Breast epithelium (tissue), 3 donors: ENCODE data around the gene PDIA6.

Experiments used
- POLR2A ChIP-seq: fragments of 450-650 bp; IDR thresholded peaks from one replicate; pipeline ENCODE4 v1.6.1; 2016; ENCODE audit warnings: antibody characterized with exemption, mild to moderate bottlenecking, moderate library complexity
- POLR2AphosphoS5 ChIP-seq, 3 donors: sonication (generic); formaldehyde crosslinking; IDR thresholded peaks; one replicate each; pipeline ENCODE4 v1.6.1; 2017; ENCODE audit warnings: antibody characterized with exemption in 3 of 3
- TF ChIP-seq, protein P1 (sequence below), 3 donors: fragments of 450-650 bp; IDR thresholded peaks; one replicate each; pipeline ENCODE4 v1.5.1; 2016 to 2017; ENCODE audit warnings: antibody characterized with exemption in 3 of 3, mild to moderate bottlenecking in 3 of 3, moderate library complexity in 3 of 3

DNA sequence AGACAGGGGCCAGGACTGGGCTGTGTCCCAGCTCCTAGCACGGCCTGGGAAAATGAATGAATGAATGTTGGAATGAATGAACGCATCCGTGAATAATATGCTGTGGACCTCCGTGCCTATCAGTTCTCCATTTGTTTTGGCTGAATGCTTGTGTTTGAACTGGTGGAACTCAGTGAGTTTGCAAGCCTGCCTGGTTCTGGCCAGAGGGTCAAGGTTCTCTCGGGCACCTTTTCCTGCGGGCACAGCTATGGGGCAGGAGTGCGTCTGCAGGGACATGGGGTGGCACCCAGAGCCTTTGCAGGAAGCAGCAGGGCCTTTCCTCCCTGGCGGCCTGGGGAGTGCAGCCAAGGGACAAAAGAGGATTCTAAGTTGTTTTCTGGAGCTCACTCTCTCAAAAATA is 17.6 kb upstream of the PDIA6 start:
- TF ChIP-seq, protein P1, sequence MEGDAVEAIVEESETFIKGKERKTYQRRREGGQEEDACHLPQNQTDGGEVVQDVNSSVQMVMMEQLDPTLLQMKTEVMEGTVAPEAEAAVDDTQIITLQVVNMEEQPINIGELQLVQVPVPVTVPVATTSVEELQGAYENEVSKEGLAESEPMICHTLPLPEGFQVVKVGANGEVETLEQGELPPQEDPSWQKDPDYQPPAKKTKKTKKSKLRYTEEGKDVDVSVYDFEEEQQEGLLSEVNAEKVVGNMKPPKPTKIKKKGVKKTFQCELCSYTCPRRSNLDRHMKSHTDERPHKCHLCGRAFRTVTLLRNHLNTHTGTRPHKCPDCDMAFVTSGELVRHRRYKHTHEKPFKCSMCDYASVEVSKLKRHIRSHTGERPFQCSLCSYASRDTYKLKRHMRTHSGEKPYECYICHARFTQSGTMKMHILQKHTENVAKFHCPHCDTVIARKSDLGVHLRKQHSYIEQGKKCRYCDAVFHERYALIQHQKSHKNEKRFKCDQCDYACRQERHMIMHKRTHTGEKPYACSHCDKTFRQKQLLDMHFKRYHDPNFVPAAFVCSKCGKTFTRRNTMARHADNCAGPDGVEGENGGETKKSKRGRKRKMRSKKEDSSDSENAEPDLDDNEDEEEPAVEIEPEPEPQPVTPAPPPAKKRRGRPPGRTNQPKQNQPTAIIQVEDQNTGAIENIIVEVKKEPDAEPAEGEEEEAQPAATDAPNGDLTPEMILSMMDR (IDR thresholded peaks at IDR 0.05), result no peak
- no peak for TF ChIP-seq POLR2A
- no peak for TF ChIP-seq POLR2AphosphoS5 (IDR thresholded peaks at IDR 0.05)
